Stimulated activated CD4-positive, alpha-beta T cell treated with anti-CD3 and anti-CD28 coated beads, TNF-alpha, amount 100 ng/mL, for 48 hours (primary cell): ENCODE results near the gene SCMH1.
"Not testable (repeated sequence)": the region's sequence is repeated elsewhere in the genome, so short reads cannot be mapped to it uniquely, and the experiment has no call there.

Experiments used
- DNase-seq, 3 donors: peaks; one replicate each; pipeline ENCODE4 v3.0.0-alpha.2; 2020; ENCODE audit warnings: low read depth in 3 of 3

The SCMH1 gene

GRCh38 chr1:41249319-41249718, 7.2 kb upstream of the SCMH1 start:
- no peak for DNase-seq

- no peak for DNase-seq
Measured at GRCh38 chr1:41246568-41246967, 4.5 kb upstream of the SCMH1 start.

GRCh38 chr1:41245659-41246058, 3.6 kb upstream of the SCMH1 start:
- no peak for DNase-seq

GRCh38 chr1:41243079-41243385, 926 bp upstream of the SCMH1 start:
- DNase-seq, result no peak

GRCh38 chr1:41242342-41243078, 404 bp upstream of the SCMH1 start:
- peak in 1 of 3 donors; percentile 9 for DNase-seq

GRCh38 chr1:41241354-41241748, 755 bp downstream of the SCMH1 start:
- peak; percentile 23 to 45 (median 30) for DNase-seq

- DNase-seq, result no peak
Measured at GRCh38 chr1:41240781-41241353, 1.2 kb downstream of the SCMH1 start.

GRCh38 chr1:41239988-41240610, 2.0 kb downstream of the SCMH1 start:
- no peak for DNase-seq

- DNase-seq, result no peak
Measured at GRCh38 chr1:41238311-41238988, 3.7 kb downstream of the SCMH1 start.

- no peak for DNase-seq
Measured at GRCh38 chr1:41236781-41237180, 5.3 kb downstream of the SCMH1 start.

- DNase-seq, result no peak
Measured at GRCh38 chr1:41235893-41236292, 6.2 kb downstream of the SCMH1 start.

- DNase-seq, result no peak
Measured at GRCh38 chr1:41233708-41234107, 8.4 kb downstream of the SCMH1 start.

GRCh38 chr1:41232305-41232704, 9.8 kb downstream of the SCMH1 start:
- no peak for DNase-seq

- no peak for DNase-seq
Measured at GRCh38 chr1:41230656-41231055, 11.4 kb downstream of the SCMH1 start.

GRCh38 chr1:41229219-41229618, 12.9 kb downstream of the SCMH1 start:
- not testable (repeated sequence) for DNase-seq

GRCh38 chr1:41226815-41227434, 15.2 kb downstream of the SCMH1 start:
- DNase-seq, result no peak

- no peak for DNase-seq
Measured at GRCh38 chr1:41225495-41225894, 16.6 kb downstream of the SCMH1 start.

GRCh38 chr1:41222496-41222895, 19.6 kb downstream of the SCMH1 start:
- no peak for DNase-seq

GRCh38 chr1:41221995-41222394, 20.1 kb downstream of the SCMH1 start:
- DNase-seq, result no peak

GRCh38 chr1:41218152-41218551, 24.0 kb downstream of the SCMH1 start:
- DNase-seq, result no peak

- DNase-seq, result no peak
Measured at GRCh38 chr1:41217441-41217840, 24.7 kb downstream of the SCMH1 start.

GRCh38 chr1:41215623-41216022, 26.5 kb downstream of the SCMH1 start:
- no peak for DNase-seq
